HFFc6 (cell line): ENCODE data around the gene CD4. TPM values are rescaled to one million over a fixed set of nuclear protein-coding genes. Genes with fewer than 3 reads are reported as not detected.
A peak's percentile ranks its signal among the peaks of the same experiment; 100 is the strongest.
"Not testable (repeated sequence)": the region's sequence is repeated elsewhere in the genome, so short reads cannot be mapped to it uniquely, and the experiment has no call there.

Experiments
- DNase-seq: peaks from one replicate; pipeline ENCODE4 v3.0.0-alpha.2; 2018
- H3K27ac Mint-ChIP-seq: 2 replicates; pipeline ENCODE4 v1.8.0; 2020; ENCODE audit warnings: mild to moderate bottlenecking, mixed read lengths
- H3K27me3 Mint-ChIP-seq: 2 replicates; pipeline ENCODE4 v1.8.0; 2021; ENCODE audit warnings: mild to moderate bottlenecking, moderate library complexity, mixed read lengths; ENCODE audit not compliant: insufficient read depth
- H3K36me3 Mint-ChIP-seq: 2 replicates; pipeline ENCODE4 v1.8.0; 2021; ENCODE audit warnings: low read depth, mixed read lengths
- H3K4me1 Mint-ChIP-seq: 2 replicates; pipeline ENCODE4 v1.8.0; 2020; ENCODE audit warnings: low read depth, mixed read lengths
- H3K4me3 Mint-ChIP-seq: 2 replicates; pipeline ENCODE4 v1.8.0; 2020; ENCODE audit warnings: mild to moderate bottlenecking, moderate library complexity, mixed read lengths
- H3K9me3 Mint-ChIP-seq: 2 replicates; pipeline ENCODE4 v1.8.0; 2020; ENCODE audit warnings: mild to moderate bottlenecking, mixed read lengths
- CTCF ChIP-seq: fragments of 200-600 bp; sonication (generic); IDR thresholded peaks from 2 replicates; pipeline ENCODE4 v1.5.0; 2021; ENCODE audit warnings: antibody characterized with exemption, mild to moderate bottlenecking
- total RNA-seq, 6 experiments: library from RNA; stranded (reverse); fragmentation: NEBNext Ultra II Directional; extraction: Animal tissue kit (Norgen Biotek cat#: 25700); gene quantifications; 2 replicates in 1 of 6; 3 replicates in 5 of 6; pipeline ENCODE4 v1.2.3, GENCODE V29; 2021

CD4 gene
- total RNA-seq, 6 experiments from 2014 or later, result 0.11 to 0.25 (median 0.11) TPM; not detected in 3

DNA sequence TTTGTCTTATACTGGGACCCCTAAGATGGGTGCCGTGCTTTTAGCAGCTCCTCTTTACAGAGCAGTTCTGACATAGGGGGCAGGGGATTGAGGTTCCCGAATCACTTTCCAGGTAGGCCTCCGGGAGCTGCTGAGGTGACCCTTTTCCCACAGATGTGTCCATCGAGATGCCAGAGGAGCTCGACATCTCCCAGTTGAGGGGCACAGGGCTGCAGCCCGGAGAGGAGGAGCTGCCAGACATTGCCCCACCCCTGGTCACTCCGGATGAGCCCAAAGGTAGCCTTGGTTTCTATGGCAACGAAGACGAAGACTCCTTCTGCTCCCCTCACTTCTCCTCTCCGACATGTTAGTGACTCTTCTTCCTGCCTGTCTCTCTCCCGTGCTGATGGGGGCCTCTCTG is 73.7 kb downstream of the CD4 start:
- DNase-seq, result no peak
- Mint-ChIP-seq H3K36me3 (peaks cover 56% of the 10 kb centered on the region), H3K4me1 (peaks cover 14% of the 10 kb centered on the region), H3K27me3 (peaks cover 8% of the 10 kb centered on the region), H3K4me3 (no peak overlapping the region), H3K9me3 (no peaks in the 10 kb centered on the region), H3K27ac (peak overlapping the region; percentile 55)
- no peak for TF ChIP-seq CTCF

- H3K9me3 Mint-ChIP-seq, result no peaks in the 10 kb centered on the region
- DNase-seq, result no peak
- TF ChIP-seq CTCF, result no peak
- peaks cover 60% of the 10 kb centered on the region for H3K36me3 Mint-ChIP-seq
- H3K27me3 Mint-ChIP-seq, result peaks cover 13% of the 10 kb centered on the region
- H3K4me3 Mint-ChIP-seq, result no peak overlapping the region
- peaks cover 18% of the 10 kb centered on the region for H3K4me1 Mint-ChIP-seq
- H3K27ac Mint-ChIP-seq, result peak overlapping the region; percentile 55
Measured at GRCh38 chr12:6863586-6864321, 74.4 kb downstream of the CD4 start.

- peaks cover 68% of the 10 kb centered on the region for H3K36me3 Mint-ChIP-seq
- DNase-seq, H3K4me3 Mint-ChIP-seq, H3K9me3 Mint-ChIP-seq, H3K27ac Mint-ChIP-seq: not testable (repeated sequence)
- peaks cover 33% of the 10 kb centered on the region for H3K4me1 Mint-ChIP-seq
- peaks cover 17% of the 10 kb centered on the region for H3K27me3 Mint-ChIP-seq
Measured at GRCh38 chr12:6865307-6865706, 76.0 kb downstream of the CD4 start.

DNA sequence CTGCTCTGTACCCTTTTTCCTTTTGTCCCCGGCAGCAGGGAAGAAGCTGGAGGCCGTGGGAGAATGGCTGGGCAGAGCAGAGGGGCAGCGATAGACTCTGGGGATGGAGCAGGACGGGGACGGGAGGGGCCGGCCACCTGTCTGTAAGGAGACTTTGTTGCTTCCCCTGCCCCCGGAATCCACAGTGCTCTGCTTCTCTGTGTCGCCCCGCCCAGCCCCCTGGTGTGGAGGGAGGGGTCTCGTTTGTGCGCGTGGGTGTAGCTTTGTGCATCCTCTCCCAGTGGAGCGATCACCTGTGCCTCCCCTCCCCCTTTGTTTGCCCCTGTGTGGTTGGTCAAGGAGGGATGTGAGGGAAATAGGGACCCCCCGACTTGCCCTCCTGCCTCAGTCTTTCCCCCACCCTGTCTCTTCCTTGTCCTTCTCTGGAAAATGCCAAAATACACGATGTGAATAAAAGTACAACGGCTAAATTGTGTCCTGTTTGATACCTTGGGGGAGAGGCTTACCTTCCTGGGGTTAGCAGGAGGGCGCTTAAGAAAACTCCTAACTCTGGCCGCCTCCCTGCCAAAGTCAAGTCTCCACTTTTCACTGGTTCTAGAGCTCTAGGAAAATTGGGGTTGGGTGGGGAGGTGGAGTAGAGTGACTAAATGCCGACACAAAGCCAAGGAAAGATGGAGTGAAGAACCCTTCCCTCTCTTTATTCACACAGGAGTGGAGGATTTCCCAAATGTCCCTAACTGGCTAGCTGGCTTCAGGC is 77.0 kb downstream of the CD4 start:
- Mint-ChIP-seq H3K4me3 (peak overlapping the region; percentile 97), H3K4me1 (peaks cover 44% of the 10 kb centered on the region), H3K36me3 (peaks cover 62% of the 10 kb centered on the region), H3K27ac (peak overlapping the region; percentile 90), H3K9me3 (no peaks in the 10 kb centered on the region), H3K27me3 (peaks cover 17% of the 10 kb centered on the region)
- no peak for DNase-seq
- TF ChIP-seq CTCF, result no peak

- no peak for TF ChIP-seq CTCF
- Mint-ChIP-seq H3K4me3 (peak overlapping the region; percentile 97), H3K9me3 (no peaks in the 10 kb centered on the region), H3K27me3 (peaks cover 17% of the 10 kb centered on the region), H3K4me1 (peaks cover 50% of the 10 kb centered on the region), H3K27ac (peak overlapping the region; percentile 90), H3K36me3 (peaks cover 63% of the 10 kb centered on the region)
- DNase-seq, result no peak
Measured at GRCh38 chr12:6866920-6867412, 77.6 kb downstream of the CD4 start.
